D721Med (cell line): ENCODE data around the gene FKBP14.

Experiments
- DNase-seq: peaks from one replicate; pipeline ENCODE4 v3.0.0; 2011; ENCODE audit warnings: low spot score; ENCODE audit not compliant: insufficient read length
- FAIRE-seq: peaks from 2 replicates; lab custom pipeline; 2011; peaks lifted over from hg19 to GRCh38; lab: Jason Lieb, UNC
- CTCF ChIP-seq: IDR thresholded peaks from 2 replicates; pipeline ENCODE4 v1.5.1; 2012; ENCODE audit warnings: mild to moderate bottlenecking, control low read depth; ENCODE audit not compliant: insufficient read depth; ENCODE audit errors: missing control alignments

Gene FKBP14

GRCh38 chr7:30036220-30036619 lies 9.7 kb upstream of the FKBP14 start:
- no peak for TF ChIP-seq CTCF
- FAIRE-seq (no peak), DNase-seq (no peak)

- no peak for TF ChIP-seq CTCF
- FAIRE-seq (no peak), DNase-seq (no peak)
Measured at GRCh38 chr7:30034501-30034900, 8.0 kb upstream of the FKBP14 start.

- no peak for FAIRE-seq
- TF ChIP-seq CTCF, result no peak
- DNase-seq, result no peak
Measured at GRCh38 chr7:30032310-30033125, 6.0 kb upstream of the FKBP14 start.

- TF ChIP-seq CTCF, result no peak
- DNase-seq (no peak), FAIRE-seq (no peak)
Measured at GRCh38 chr7:30029696-30030095, 3.2 kb upstream of the FKBP14 start.

- DNase-seq (no peak), FAIRE-seq (no peak)
- no peak for TF ChIP-seq CTCF
Measured at GRCh38 chr7:30028749-30029635, 2.5 kb upstream of the FKBP14 start.

GRCh38 chr7:30028216-30028748 lies 1.8 kb upstream of the FKBP14 start, which contains the start of gene PLEKHA8:
PLEKHA8 (plus strand) TSS chr7:30028412; CDS start chr7:30028763, 351 bp downstream.
- no peak for TF ChIP-seq CTCF
- DNase-seq, result peak; percentile 64
- FAIRE-seq, result no peak
